Activated naive CD4-positive, alpha-beta T cell treated with anti-CD3 and anti-CD28 coated beads for 36 hours (primary cell): ENCODE measurements around the gene NR1D2. TPM values are rescaled to one million over a fixed set of nuclear protein-coding genes. Genes with fewer than 3 reads are reported as not detected.

ENCODE experiments used
- CTCF ChIA-PET: fragments of 350-600 bp; sonication (Branson Sonifier 250); formaldehyde crosslinking; loops from one replicate; lab custom pipeline; 2021; ENCODE audit warnings: antibody characterized with exemption; lab: Charles Lee
- DNase-seq: peaks from one replicate; pipeline ENCODE4 v3.0.0-alpha.2; 2020
- H3K27ac Mint-ChIP-seq: one replicate; pipeline ENCODE4 v1.8.0; 2021; ENCODE audit warnings: mild to moderate bottlenecking, mixed read lengths
- H3K27me3 Mint-ChIP-seq: one replicate; pipeline ENCODE4 v1.8.0; 2021; ENCODE audit warnings: low read depth, mixed read lengths
- H3K36me3 Mint-ChIP-seq: one replicate; pipeline ENCODE4 v1.8.0; 2021; ENCODE audit warnings: low read depth, mixed read lengths
- H3K4me1 Mint-ChIP-seq: one replicate; pipeline ENCODE4 v1.8.0; 2021; ENCODE audit warnings: low read depth, mixed read lengths
- H3K4me3 Mint-ChIP-seq: one replicate; pipeline ENCODE4 v1.8.0; 2021; ENCODE audit warnings: mild to moderate bottlenecking, moderate library complexity, mixed read lengths
- H3K9me3 Mint-ChIP-seq: one replicate; pipeline ENCODE4 v1.8.0; 2021; ENCODE audit warnings: mixed read lengths
- intact Hi-C: fragments of 100-400 bp; cut with micrococcal nuclease; formaldehyde crosslinking; loops from one replicate; pipeline ENCODE4 v1.15.1; 2023
- total RNA-seq, 2 experiments: library from RNA; stranded (reverse); gene quantifications; one replicate each; pipeline ENCODE4 v1.2.3, GENCODE V29; 2021

The NR1D2 gene
- total RNA-seq, 2 experiments from 2014 or later: 6.0 to 7.0 TPM

DNA sequence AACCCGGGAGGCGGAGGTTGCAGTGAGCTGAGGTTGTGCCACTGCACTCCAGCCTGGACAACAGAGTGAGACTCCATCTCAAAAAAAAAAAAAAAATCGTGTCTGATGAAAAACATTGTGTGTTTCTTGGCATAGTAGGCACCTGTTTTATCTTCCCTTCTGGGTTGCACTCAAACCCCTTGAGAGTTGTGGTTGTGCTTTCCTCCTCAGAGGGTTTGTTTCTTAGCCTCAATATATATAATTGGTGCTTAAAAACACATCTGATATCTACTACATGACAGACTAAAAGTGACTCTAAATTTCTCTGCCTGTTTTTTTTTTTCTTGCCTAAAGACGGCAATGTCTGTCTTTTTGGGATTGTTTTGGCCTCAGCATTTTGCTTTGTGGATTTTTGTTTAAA lies 7.6 kb downstream of the NR1D2 start:
- Mint-ChIP-seq H3K9me3 (no peaks in the 10 kb centered on the region), H3K27me3 (no peaks in the 10 kb centered on the region), H3K36me3 (peaks cover 3% of the 10 kb centered on the region), H3K4me1 (peaks cover 57% of the 10 kb centered on the region), H3K4me3 (no peak overlapping the region), H3K27ac (no peak overlapping the region)
- CTCF ChIA-PET: no interaction called here
- intact Hi-C loops: no loop called here
- DNase-seq: no peak

- no peak for DNase-seq
- Mint-ChIP-seq H3K4me3 (no peak overlapping the region), H3K36me3 (peaks cover 3% of the 10 kb centered on the region), H3K9me3 (no peaks in the 10 kb centered on the region), H3K27me3 (no peaks in the 10 kb centered on the region), H3K4me1 (peaks cover 56% of the 10 kb centered on the region), H3K27ac (no peak overlapping the region)
- intact Hi-C loops: no loop called here
- CTCF ChIA-PET: interaction anchor here (0.5 kb wide), 1 partner anchor 173 kb away, joined by 3 read pairs; no protein-coding TSS in a partner anchor
Measured at GRCh38 chr3:23953523-23953922, 8.4 kb downstream of the NR1D2 start.

- no peak overlapping the region for H3K4me3 Mint-ChIP-seq
- DNase-seq: no peak
- H3K36me3 Mint-ChIP-seq: peaks cover 3% of the 10 kb centered on the region
- H3K4me1 Mint-ChIP-seq: peaks cover 56% of the 10 kb centered on the region
- intact Hi-C loops: no loop called here
- H3K27ac Mint-ChIP-seq: no peak overlapping the region
- CTCF ChIA-PET: no interaction called here
- no peaks in the 10 kb centered on the region for H3K27me3 Mint-ChIP-seq
- H3K9me3 Mint-ChIP-seq: no peaks in the 10 kb centered on the region
Measured at GRCh38 chr3:23954144-23954543, 9.1 kb downstream of the NR1D2 start.

GRCh38 chr3:23956701-23957100 lies 11.6 kb downstream of the NR1D2 start:
- H3K4me1 Mint-ChIP-seq: peaks cover 39% of the 10 kb centered on the region

DNA sequence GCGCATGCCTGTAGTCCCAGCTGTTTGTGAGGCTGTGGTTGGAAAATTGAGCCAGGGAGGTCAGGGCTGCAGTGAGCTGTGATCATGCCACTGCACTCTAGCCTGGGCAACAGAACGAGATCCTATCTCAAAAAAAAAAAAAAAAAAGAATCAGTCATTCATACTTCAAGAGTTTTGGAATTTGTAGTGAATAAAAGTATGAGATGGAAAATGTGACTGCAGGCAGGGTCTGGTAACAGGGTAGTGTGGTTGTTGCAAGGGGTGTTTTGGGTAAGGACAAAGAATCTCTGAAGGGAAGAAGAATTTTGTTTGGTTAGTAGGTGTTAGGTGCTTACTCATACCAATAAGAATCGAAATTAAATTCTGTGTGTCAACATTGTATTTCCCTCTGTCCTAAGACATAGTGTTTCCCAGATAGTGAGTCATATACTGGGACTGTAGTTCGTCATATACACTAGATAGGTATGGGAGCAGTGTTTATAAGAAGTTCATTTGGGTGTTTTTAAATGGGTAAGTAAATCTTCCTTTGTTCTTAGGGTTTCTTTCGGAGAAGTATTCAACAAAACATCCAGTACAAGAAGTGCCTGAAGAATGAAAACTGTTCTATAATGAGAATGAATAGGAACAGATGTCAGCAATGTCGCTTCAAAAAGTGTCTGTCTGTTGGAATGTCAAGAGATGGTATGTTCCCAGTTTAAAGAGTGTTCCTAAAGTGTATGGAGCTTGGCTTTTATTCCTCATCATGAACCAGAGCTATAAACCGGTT lies 14.2 kb downstream of the NR1D2 start:
- DNase-seq: peak; percentile 37
- H3K27me3 Mint-ChIP-seq: no peaks in the 10 kb centered on the region
- peaks cover 27% of the 10 kb centered on the region for H3K4me1 Mint-ChIP-seq
- H3K9me3 Mint-ChIP-seq: no peaks in the 10 kb centered on the region
- CTCF ChIA-PET: no interaction called here
- intact Hi-C loops: loop anchor here (1.0 kb wide), 4 partner anchors 9 to 195 kb away; no protein-coding TSS in a partner anchor
- peak overlapping the region; percentile 4 for H3K27ac Mint-ChIP-seq
- no peak overlapping the region for H3K4me3 Mint-ChIP-seq
- H3K36me3 Mint-ChIP-seq: peaks cover 12% of the 10 kb centered on the region

More at GRCh38 chr3:23956701-23957100, 11.6 kb downstream of the NR1D2 start:
- intact Hi-C loops: no loop called here
- Mint-ChIP-seq H3K36me3 (peaks cover 3% of the 10 kb centered on the region), H3K4me3 (no peak overlapping the region), H3K9me3 (no peaks in the 10 kb centered on the region), H3K27me3 (no peaks in the 10 kb centered on the region), H3K27ac (no peak overlapping the region)
- DNase-seq: no peak
- CTCF ChIA-PET: interaction anchor here (1.5 kb wide), 1 partner anchor 10 kb away, joined by 4 read pairs; no protein-coding TSS in a partner anchor

DNA sequence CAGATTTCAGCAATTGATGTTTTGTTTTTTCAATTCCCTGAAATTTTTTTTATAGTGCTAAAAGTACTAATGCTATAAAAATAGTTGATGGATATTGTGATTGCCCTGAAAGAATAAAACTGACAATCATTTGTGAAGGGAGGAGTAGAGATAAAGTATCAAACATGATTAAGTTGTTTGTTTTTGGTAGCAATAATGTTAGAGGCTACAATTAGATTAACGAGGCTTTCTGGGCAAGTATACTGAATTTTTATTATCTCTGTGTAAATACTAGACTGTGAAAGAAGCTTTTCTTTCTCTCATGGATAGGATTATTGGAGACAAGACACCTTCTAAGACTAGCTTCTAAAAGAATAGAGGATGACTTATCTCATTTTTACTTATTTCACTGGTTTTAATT lies 15.6 kb downstream of the NR1D2 start:
- Mint-ChIP-seq H3K4me3 (no peak overlapping the region), H3K27me3 (no peaks in the 10 kb centered on the region), H3K9me3 (no peaks in the 10 kb centered on the region), H3K4me1 (peaks cover 20% of the 10 kb centered on the region), H3K27ac (no peak overlapping the region), H3K36me3 (peaks cover 16% of the 10 kb centered on the region)
- no peak for DNase-seq
- CTCF ChIA-PET: no interaction called here
- intact Hi-C loops: no loop called here

GRCh38 chr3:23961066-23961465 lies 16.0 kb downstream of the NR1D2 start:
- H3K27ac Mint-ChIP-seq: no peak overlapping the region

GRCh38 chr3:23961913-23962312 lies 16.8 kb downstream of the NR1D2 start:
- Mint-ChIP-seq H3K4me3 (no peak overlapping the region), H3K27me3 (no peaks in the 10 kb centered on the region), H3K27ac (no peak overlapping the region), H3K36me3 (peaks cover 18% of the 10 kb centered on the region), H3K9me3 (no peaks in the 10 kb centered on the region), H3K4me1 (peaks cover 20% of the 10 kb centered on the region)
- DNase-seq: no peak
- intact Hi-C loops: no loop called here
- CTCF ChIA-PET: no interaction called here

More at GRCh38 chr3:23961066-23961465, 16.0 kb downstream of the NR1D2 start:
- Mint-ChIP-seq H3K9me3 (no peaks in the 10 kb centered on the region), H3K27me3 (no peaks in the 10 kb centered on the region), H3K4me3 (no peak overlapping the region), H3K36me3 (peaks cover 17% of the 10 kb centered on the region), H3K4me1 (peaks cover 20% of the 10 kb centered on the region)
- no peak for DNase-seq
- intact Hi-C loops: no loop called here
- CTCF ChIA-PET: no interaction called here

GRCh38 chr3:23964537-23965235 lies 19.6 kb downstream of the NR1D2 start:
- Mint-ChIP-seq H3K4me3 (no peak overlapping the region), H3K36me3 (peaks cover 21% of the 10 kb centered on the region), H3K27ac (no peak overlapping the region), H3K27me3 (no peaks in the 10 kb centered on the region), H3K4me1 (peaks cover 7% of the 10 kb centered on the region), H3K9me3 (no peaks in the 10 kb centered on the region)
- intact Hi-C loops: no loop called here
- CTCF ChIA-PET: interaction anchor here (0.6 to 1.3 kb wide), 3 partner anchors 11 to 76 kb away, joined by 3 read pairs; no protein-coding TSS in a partner anchor
- no peak for DNase-seq

DNA sequence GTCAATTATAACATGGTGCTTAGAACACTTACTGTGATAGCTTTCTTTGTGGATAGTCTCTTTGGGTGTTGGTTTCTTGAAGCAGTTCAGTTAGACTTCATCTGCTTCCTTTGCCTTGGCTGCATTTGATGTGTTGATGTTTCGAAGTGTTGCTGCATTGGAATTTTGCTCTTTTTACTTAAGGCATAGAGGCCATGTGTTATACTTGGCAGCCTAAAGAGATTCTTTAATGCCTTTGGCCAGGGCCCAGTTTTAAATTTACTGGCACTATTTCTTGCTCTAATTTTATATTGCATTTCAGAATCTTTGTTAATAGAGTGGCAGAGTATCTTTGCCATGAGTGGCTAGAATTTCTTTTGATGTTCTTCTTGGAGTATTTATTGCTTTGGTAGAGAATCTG lies 21.2 kb downstream of the NR1D2 start:
- intact Hi-C loops: no loop called here
- Mint-ChIP-seq H3K4me3 (no peak overlapping the region), H3K36me3 (peaks cover 25% of the 10 kb centered on the region), H3K4me1 (peaks cover 6% of the 10 kb centered on the region), H3K27ac (no peak overlapping the region), H3K9me3 (no peaks in the 10 kb centered on the region), H3K27me3 (no peaks in the 10 kb centered on the region)
- DNase-seq: no peak
- CTCF ChIA-PET: no interaction called here

- peaks cover 21% of the 10 kb centered on the region for H3K36me3 Mint-ChIP-seq
- no peak for DNase-seq
- H3K27me3 Mint-ChIP-seq: no peaks in the 10 kb centered on the region
- intact Hi-C loops: no loop called here
- H3K27ac Mint-ChIP-seq: no peak overlapping the region
- peaks cover 6% of the 10 kb centered on the region for H3K4me1 Mint-ChIP-seq
- H3K9me3 Mint-ChIP-seq: no peaks in the 10 kb centered on the region
- CTCF ChIA-PET: no interaction called here
- H3K4me3 Mint-ChIP-seq: no peak overlapping the region
Measured at GRCh38 chr3:23968463-23969184, 23.5 kb downstream of the NR1D2 start.

GRCh38 chr3:23969393-23969792 lies 24.3 kb downstream of the NR1D2 start:
- intact Hi-C loops: no loop called here
- DNase-seq: no peak
- Mint-ChIP-seq H3K27ac (no peak overlapping the region), H3K4me1 (peaks cover 4% of the 10 kb centered on the region), H3K27me3 (no peaks in the 10 kb centered on the region), H3K9me3 (no peaks in the 10 kb centered on the region), H3K4me3 (no peak overlapping the region), H3K36me3 (peaks cover 20% of the 10 kb centered on the region)
- CTCF ChIA-PET: interaction anchor here (0.7 kb wide), 1 partner anchor 23 kb away, joined by 4 read pairs; no protein-coding TSS in a partner anchor
